ENCODE measurements around the gene SEMA4B.

Gene SEMA4B

GRCh38 chr15:90232196-90232595 is 31.1 kb downstream of the SEMA4B start:
- H3K27ac ChIP-seq (replicated peaks): no peak overlapping the region; the same call in 1 of the 2 replicates
- DNase-seq (ENCODE audit: low read depth in 1 of 2, low spot score in 1 of 2): no peak
- TF ChIP-seq REST (IDR thresholded peaks at IDR 0.05; ENCODE audit: insufficient replicate concordance, low read depth) (no peak), GABPA (IDR thresholded peaks at IDR 0.05; ENCODE audit: low read depth) (no peak)
- H3K27me3 ChIP-seq (ENCODE audit: insufficient read depth, poor library complexity, severe bottlenecking): no peaks in the 10 kb centered on the region
- H3K4me3 ChIP-seq (replicated peaks; ENCODE audit: insufficient read depth, low read length): peak overlapping the region; percentile 76

GRCh38 chr15:90232941-90233386 is 31.8 kb downstream of the SEMA4B start:
- Histone ChIP-seq H3K27me3 (ENCODE audit: insufficient read depth, poor library complexity, severe bottlenecking) (no peaks in the 10 kb centered on the region), H3K4me3 (replicated peaks; ENCODE audit: insufficient read depth, low read length) (peak overlapping the region; percentile 76), H3K27ac (replicated peaks) (peak overlapping the region; percentile 80)
- peak in 1 of 2 experiments; percentile 10 for DNase-seq (ENCODE audit: low read depth in 1 of 2, low spot score in 1 of 2)
- TF ChIP-seq POLR2AphosphoS5 (IDR thresholded peaks at IDR 0.05; ENCODE audit: low read depth) (no peak), REST (IDR thresholded peaks at IDR 0.05; ENCODE audit: insufficient replicate concordance, low read depth) (no peak), GABPA (IDR thresholded peaks at IDR 0.05; ENCODE audit: low read depth) (no peak), CTCF (IDR thresholded peaks at IDR 0.05; ENCODE audit: insufficient read depth, low read length) (no peak), SPI1 (IDR thresholded peaks at IDR 0.05; ENCODE audit: borderline replicate concordance, low read depth) (no peak)

GRCh38 chr15:90233387-90234095 is 32.4 kb downstream of the SEMA4B start, which contains the start of gene CIB1:
TSS of gene CIB1 (minus strand) at chr15:90233941. CDS start at chr15:90233885, 56 bp downstream.
- TF ChIP-seq SPI1 (IDR thresholded peaks at IDR 0.05; ENCODE audit: borderline replicate concordance, low read depth): peak; percentile 88
- no peak for TF ChIP-seq GABPA (IDR thresholded peaks at IDR 0.05; ENCODE audit: low read depth)
- peak; percentile 71 for TF ChIP-seq POLR2AphosphoS5 (IDR thresholded peaks at IDR 0.05; ENCODE audit: low read depth)
- no peak for TF ChIP-seq CTCF (IDR thresholded peaks at IDR 0.05; ENCODE audit: insufficient read depth, low read length)
- peak; percentile 93 to 98 for DNase-seq (ENCODE audit: low read depth in 1 of 2, low spot score in 1 of 2)
- Histone ChIP-seq H3K4me3 (replicated peaks; ENCODE audit: insufficient read depth, low read length) (peak within 1 kb of the TSS; percentile 80), H3K27ac (replicated peaks) (peak within 1 kb of the TSS; percentile 80), H3K27me3 (ENCODE audit: insufficient read depth, poor library complexity, severe bottlenecking) (no peaks in the 10 kb centered on the region)

GRCh38 chr15:90234096-90234988 is 33.2 kb downstream of the SEMA4B start, which contains the start of gene GDPGP1:
TSS of gene GDPGP1 (plus strand) at chr15:90234209. CDS start at chr15:90240909, 6,700 bp downstream.
- no peak for DNase-seq (ENCODE audit: low read depth in 1 of 2, low spot score in 1 of 2)
- H3K27me3 ChIP-seq (ENCODE audit: insufficient read depth, poor library complexity, severe bottlenecking): no peaks in the 10 kb centered on the region
- TF ChIP-seq POLR2AphosphoS5 (IDR thresholded peaks at IDR 0.05; ENCODE audit: low read depth) (peak; percentile 56; the same call in 1 of the 2 replicates), CTCF (IDR thresholded peaks at IDR 0.05; ENCODE audit: insufficient read depth, low read length) (no peak)
- peak within 1 kb of the TSS; percentile 80 for H3K4me3 ChIP-seq (replicated peaks; ENCODE audit: insufficient read depth, low read length)
- H3K27ac ChIP-seq (replicated peaks): peak within 1 kb of the TSS; percentile 80

Data from HL-60 (cell line).